GM19193 (cell line): ENCODE data around the gene DAB2IP.

Experiments
- POLR2A ChIP-seq: IDR thresholded peaks from 4 replicates; pipeline ENCODE4 v1.6.1; 2011; ENCODE audit not compliant: insufficient read depth, insufficient read length; ENCODE audit errors: extremely low read depth

The DAB2IP gene

GRCh38 chr9:121750715-121751623, 99.5 kb downstream of the DAB2IP start:
- TF ChIP-seq POLR2A = no peak

GRCh38 chr9:121751686-121752445, 100.4 kb downstream of the DAB2IP start:
- TF ChIP-seq POLR2A = no peak

- TF ChIP-seq POLR2A = no peak
Measured at GRCh38 chr9:121752929-121753328, 101.5 kb downstream of the DAB2IP start.

- no peak for TF ChIP-seq POLR2A
Measured at GRCh38 chr9:121753802-121754654, 102.6 kb downstream of the DAB2IP start.

- TF ChIP-seq POLR2A = no peak
Measured at GRCh38 chr9:121754655-121755436, 103.4 kb downstream of the DAB2IP start.

- no peak for TF ChIP-seq POLR2A
Measured at GRCh38 chr9:121755581-121755980, 104.1 kb downstream of the DAB2IP start.

- TF ChIP-seq POLR2A = no peak
Measured at GRCh38 chr9:121756474-121757280, 105.2 kb downstream of the DAB2IP start.

- TF ChIP-seq POLR2A = no peak
Measured at GRCh38 chr9:121757281-121757585, 105.8 kb downstream of the DAB2IP start.

- TF ChIP-seq POLR2A = no peak
Measured at GRCh38 chr9:121758693-121759092, 107.3 kb downstream of the DAB2IP start.

- no peak for TF ChIP-seq POLR2A
Measured at GRCh38 chr9:121759996-121760395, 108.6 kb downstream of the DAB2IP start.

GRCh38 chr9:121760571-121760970, 109.1 kb downstream of the DAB2IP start:
- TF ChIP-seq POLR2A = no peak

- no peak for TF ChIP-seq POLR2A
Measured at GRCh38 chr9:121763131-121763530, 111.7 kb downstream of the DAB2IP start.

GRCh38 chr9:121763561-121764370, 112.3 kb downstream of the DAB2IP start:
- no peak for TF ChIP-seq POLR2A

GRCh38 chr9:121764371-121764730, 112.9 kb downstream of the DAB2IP start:
- TF ChIP-seq POLR2A = no peak
